GM18858 (cell line): Measurements from ENCODE around the gene SH3BGR.
"Not testable (repeated sequence)": the region's sequence is repeated elsewhere in the genome, so short reads cannot be mapped to it uniquely, and the experiment has no call there.

ENCODE experiments used
- ATAC-seq: cut with Tn5 transposase; IDR thresholded peaks from one replicate; pipeline ENCODE4 v1.9.1; 2021; ENCODE audit not compliant: unreplicated experiment

Gene SH3BGR

DNA sequence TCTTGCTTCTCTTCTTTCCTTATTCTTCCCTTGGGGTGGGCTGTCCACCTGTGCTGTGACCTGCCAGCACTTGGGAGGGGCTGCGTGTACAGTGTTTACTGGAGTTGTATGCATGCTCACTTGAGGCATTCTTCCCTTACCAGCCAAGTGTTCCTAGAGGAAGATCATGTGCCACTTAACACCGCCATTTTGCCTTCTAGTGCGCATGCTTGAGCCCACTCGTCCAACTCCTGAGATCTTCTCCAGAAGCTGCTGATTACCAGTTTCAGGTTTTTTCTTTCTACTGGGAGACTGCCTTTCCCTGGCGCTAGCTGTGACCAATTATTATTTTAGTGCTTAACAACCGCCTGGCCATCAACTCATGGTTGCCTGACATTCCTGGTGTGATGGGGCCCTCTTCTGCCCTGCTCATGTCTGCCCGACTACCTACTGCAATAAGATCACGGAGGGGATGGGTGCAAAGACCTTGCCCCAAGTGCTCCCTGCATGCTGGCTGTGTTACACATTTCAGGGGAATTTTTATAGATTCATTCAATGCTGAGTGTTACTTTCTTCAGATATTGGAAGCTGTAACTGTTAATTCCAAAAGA lies 86.8 kb downstream of the SH3BGR start:
- ATAC-seq: no peak

DNA sequence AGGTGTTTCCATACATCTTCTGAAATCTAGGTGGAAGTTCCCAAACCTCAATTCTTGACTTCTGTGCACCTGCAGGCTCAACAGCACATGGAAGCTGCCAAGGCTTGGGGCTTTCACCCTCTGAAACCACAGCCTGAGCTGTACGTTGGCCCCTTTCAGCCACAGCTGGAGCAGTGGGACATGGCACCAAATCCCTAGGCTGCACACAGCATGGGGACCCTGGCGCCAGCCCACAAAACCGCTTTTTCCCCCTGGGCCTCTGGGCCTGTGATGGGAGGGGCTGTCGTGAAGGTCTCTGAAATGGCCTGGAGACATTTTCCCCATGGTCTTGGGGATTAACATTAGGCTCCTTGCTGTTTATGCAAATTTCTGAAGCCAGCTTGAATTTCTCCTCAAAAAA lies 88.6 kb downstream of the SH3BGR start:
- not testable (repeated sequence) for ATAC-seq

DNA sequence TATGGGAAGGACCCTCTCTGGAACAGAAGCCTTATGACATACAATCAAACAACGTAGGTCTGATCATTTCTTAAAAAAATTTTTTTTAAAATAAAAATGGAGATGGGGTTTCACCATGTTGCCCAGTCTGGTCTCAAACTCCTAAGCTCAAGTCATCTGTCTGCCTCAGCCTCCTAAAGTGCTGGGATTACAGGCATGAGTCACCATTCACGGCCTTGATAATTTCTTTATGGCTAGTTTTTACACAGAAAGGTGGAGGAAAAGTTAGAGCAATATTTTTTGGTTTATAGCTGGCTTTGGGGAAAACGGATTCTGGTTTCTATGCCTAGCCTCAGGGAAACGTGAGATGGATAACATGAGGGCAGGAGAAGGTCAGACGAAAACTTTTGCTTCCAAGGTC lies 91.0 kb downstream of the SH3BGR start:
- no peak for ATAC-seq

DNA sequence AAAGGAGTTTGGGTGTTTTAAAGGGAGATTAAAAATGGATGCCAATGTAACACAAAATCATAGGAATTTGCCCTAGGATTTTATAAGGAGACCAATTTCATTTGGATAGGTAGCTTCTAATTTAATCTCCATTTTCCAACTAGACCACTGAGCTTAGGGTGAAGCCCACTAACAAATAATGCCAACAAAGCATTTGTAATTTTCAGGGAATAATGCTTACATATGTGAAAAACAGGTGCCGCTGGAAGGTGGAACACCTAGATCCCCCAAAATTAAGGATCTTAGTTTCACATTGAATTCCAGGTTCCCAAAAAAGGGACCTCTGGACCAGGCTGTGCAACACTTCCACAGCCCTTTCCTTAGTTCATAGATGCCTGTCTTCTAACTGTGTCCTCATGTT lies 94.8 kb downstream of the SH3BGR start:
- ATAC-seq: no peak

DNA sequence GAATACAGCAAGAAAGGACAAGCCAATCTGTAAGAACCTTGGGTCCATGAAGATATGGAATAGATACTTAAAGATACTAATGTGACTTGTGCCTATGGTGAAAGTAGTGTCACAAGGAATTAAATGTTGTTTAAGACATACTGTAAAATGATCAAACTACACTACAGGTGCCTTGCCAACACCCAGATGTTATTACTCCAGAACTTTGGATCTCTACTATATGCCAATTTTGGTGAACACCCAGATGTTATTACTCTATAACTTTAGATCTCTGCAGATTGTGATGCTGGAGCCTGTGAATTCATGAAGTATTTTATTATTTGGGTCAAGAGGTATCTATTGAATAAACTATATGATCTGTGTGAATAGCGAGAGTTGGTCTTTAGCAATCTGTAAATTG lies 101.1 kb downstream of the SH3BGR start:
- no peak for ATAC-seq

DNA sequence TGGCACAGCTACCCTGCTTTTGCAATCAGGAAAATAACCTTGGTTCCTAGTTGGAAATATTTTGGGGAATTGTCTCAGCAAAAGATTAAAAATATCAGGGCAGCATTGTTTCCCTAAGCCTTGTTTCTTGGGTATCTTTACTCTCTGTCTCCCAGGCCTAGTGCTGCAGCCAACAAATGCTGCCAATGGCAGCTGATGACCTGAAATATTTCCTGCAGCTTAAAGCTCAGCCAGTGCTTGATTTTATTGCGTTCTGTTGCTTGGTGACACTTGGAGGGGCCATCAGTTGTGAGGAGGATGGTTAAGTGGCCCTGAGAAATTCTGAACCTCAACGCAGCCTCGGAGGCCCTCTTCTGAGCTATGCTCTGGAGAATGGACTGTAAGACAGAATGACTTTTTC lies 101.6 kb downstream of the SH3BGR start:
- no peak for ATAC-seq

DNA sequence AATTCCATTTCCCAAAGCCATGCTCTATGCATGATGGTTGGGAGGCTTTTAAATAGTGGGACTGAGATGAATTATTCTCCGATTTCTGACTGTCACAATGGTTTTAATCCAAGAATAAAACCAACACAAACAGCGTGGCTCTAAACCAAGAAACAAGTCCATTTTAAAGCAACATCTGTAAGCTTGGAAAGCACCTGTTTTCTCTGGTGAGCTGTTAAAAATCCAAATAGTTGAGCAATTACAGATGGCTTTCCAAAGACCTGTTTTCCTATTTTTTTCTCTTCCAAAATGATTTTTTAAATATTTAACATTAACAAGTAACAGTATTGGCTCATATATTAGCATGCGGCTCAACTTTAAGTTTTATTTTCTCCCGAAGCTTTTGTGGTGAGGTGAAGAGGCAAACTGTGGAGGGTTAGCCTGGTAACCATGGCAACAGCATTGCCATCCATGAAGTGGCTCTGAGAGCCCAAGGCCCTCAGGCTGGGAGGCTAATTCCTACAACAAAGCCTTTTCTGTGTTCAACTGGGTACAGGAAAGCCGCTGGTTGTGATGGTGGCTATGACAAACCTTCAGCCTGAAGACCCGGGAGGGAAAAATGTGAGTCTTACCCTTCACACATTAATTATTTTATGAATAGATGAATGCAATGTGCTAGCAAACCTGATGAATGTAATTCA lies 104.3 kb downstream of the SH3BGR start:
- ATAC-seq: no peak

DNA sequence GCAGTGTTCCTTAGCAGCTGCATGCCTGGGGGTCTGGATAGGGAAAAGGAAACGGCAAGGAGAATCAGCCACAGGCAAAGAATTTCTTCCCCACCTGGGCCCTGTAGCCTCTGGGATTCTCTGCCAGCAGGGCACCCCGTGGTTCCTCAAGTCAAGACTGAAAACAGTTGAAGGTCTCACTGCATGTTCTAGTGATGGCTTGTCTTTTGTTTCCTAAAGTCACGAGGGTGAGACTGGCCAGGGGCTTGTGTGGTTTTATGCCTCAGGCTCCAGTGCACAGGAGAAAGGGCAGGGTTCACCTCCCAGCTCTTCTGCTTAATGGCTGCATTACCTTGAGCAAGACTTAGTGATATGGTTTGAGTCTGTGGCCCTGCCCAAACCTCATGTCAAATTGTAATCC lies 107.7 kb downstream of the SH3BGR start:
- no peak for ATAC-seq

DNA sequence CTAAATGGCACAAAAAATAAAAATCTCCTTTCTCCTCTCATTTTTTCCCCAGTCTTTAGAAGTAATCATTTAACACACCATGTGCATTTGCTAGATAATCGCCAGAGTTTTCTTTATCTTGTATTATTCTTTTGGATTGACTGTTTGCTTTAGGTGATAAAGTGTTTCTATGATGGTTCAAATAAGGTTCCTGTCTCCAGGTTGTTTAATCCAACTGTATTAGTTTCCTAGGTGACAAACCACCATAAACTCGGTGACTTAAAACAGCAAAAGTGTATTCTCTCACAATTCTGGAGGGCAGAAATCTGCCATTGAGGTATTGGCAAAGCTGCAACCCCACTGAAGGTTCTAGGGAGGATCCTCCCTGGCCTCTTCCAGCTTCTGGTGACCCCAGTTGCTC lies 109.4 kb downstream of the SH3BGR start:
- no peak for ATAC-seq

DNA sequence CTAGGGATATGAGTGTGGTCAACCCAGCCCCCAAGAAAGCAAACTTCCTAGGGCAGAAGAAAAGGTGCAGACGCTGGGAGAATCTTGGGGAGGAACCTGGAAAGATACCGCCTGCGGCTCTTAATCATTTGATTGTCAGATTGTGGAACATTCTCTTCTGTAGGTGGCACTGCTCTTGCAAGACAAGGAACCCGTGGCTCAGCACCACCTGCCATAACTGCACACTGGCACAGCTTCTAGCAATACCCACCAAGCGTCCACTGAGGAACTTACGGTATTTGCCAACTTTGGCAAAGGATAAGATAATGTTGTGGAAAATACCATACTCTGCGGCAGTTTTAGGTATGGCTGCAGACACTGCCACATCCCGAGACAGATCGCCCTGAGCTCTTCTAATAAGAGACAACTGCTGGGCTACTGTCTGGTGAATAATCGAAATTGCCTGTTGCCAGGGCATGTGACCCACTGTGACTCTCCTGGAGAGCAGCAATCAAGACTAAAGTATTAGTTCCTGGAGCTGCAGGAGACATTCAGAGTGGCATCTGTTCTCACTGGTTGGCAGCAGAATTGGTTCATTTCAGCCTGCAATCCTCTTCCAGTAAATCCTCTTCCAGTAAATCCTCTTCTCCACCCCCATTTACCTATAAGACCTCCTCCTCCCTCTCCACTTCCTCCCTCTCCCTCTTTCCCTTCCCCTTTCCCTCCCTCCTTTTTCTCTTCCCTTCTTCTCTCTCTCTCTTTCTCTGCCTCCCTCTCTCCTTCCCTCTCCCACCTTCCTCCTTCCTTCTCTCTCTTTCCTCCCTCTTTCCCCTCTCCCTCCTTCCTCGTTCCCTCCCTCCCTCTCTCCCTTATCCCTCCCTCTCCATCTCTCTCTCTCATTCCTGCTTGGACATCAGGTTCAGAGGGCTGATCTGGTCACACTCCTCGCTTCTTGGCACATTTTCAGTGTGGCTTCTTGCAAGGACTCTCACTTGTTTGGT lies 111.3 kb downstream of the SH3BGR start:
- ATAC-seq: no peak

DNA sequence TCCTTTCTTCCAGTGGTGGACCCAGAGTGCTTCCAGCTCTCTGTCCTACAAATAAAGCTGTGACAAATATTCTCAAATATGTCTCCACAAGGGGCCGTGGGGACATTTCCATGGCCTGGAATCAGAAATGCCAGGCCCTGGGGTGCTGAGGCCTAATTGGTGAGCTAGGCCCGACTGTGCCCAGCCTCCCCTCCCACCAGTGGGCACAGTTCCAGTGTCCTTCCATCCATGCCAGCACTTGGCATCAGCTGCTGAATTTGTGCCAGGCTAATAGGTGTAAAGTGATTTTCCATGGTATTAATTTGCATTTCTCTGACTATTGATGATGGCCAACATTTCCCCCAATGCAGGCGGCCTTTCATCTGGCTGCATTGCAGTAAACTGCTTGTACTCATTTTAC lies 112.4 kb downstream of the SH3BGR start:
- ATAC-seq: no peak
